Gastroesophageal sphincter (tissue), 3 donors: ENCODE measurements around the gene OR2T8.

Source experiments
- CTCF ChIP-seq, 4 experiments: fragments of 200-600 bp in 2 of 4; fragments of 450-650 bp in 2 of 4; sonication (generic) in 1 of 4; IDR thresholded peaks; one replicate each; pipeline ENCODE4 v1.5.1; 2017 to 2019; ENCODE audit warnings: antibody characterized with exemption in 4 of 4, mild to moderate bottlenecking in 2 of 4, moderate library complexity in 2 of 4
- EP300 ChIP-seq: sonication (generic); formaldehyde crosslinking; IDR thresholded peaks from one replicate; pipeline ENCODE4 v1.6.1; 2017; ENCODE audit warnings: antibody characterized with exemption, mild to moderate bottlenecking
- POLR2A ChIP-seq, 2 donors: fragments of 450-650 bp; IDR thresholded peaks; one replicate each; pipeline ENCODE4 v1.6.1; 2017; ENCODE audit warnings: antibody characterized with exemption in 2 of 2, mild to moderate bottlenecking in 2 of 2, moderate library complexity in 1 of 2
- POLR2AphosphoS5 ChIP-seq: sonication (generic); formaldehyde crosslinking; IDR thresholded peaks from one replicate; pipeline ENCODE4 v1.6.1; 2017; ENCODE audit warnings: antibody characterized with exemption

GRCh38 chr1:247905181-247905580 is 14.9 kb upstream of the OR2T8 start:
- TF ChIP-seq POLR2AphosphoS5 = no peak
- no peak for TF ChIP-seq CTCF (IDR thresholded peaks at IDR 0.05)
- TF ChIP-seq POLR2A (IDR thresholded peaks at IDR 0.05) = no peak
- TF ChIP-seq EP300 = no peak
